Endodermal cell (in vitro differentiated cells): ENCODE measurements around the gene TNFSF18. TPM values are rescaled to one million over a fixed set of nuclear protein-coding genes. Genes with fewer than 3 reads are reported as not detected.

Source experiments
- DNase-seq: peaks from one replicate; pipeline ENCODE4 v3.0.0-alpha.2; 2017
- H3K27ac ChIP-seq: 2 replicates; pipeline ENCODE4 v1.5.1; 2013; ENCODE audit warnings: mild to moderate bottlenecking, low read depth, low read length, moderate library complexity
- H3K27me3 ChIP-seq: 2 replicates; pipeline ENCODE4 v1.6.1; 2013; ENCODE audit warnings: mild to moderate bottlenecking, low read length, moderate library complexity; ENCODE audit not compliant: insufficient read depth, control insufficient read depth, poor library complexity, severe bottlenecking
- H3K36me3 ChIP-seq: 2 replicates; pipeline ENCODE4 v1.7.0; 2013; ENCODE audit warnings: mild to moderate bottlenecking, low read length, moderate library complexity; ENCODE audit not compliant: control insufficient read depth, insufficient read depth
- H3K4me1 ChIP-seq: one replicate; pipeline ENCODE4 v1.7.0; 2013; ENCODE audit warnings: low read length; ENCODE audit not compliant: control insufficient read depth, insufficient read depth
- H3K4me3 ChIP-seq: 2 replicates; pipeline ENCODE4 v1.5.1; 2013; ENCODE audit warnings: mild to moderate bottlenecking, low read length, moderate library complexity
- H3K9ac ChIP-seq: 2 replicates; pipeline ENCODE4 v1.6.1; 2013; ENCODE audit warnings: mild to moderate bottlenecking, low read length, moderate library complexity; ENCODE audit not compliant: poor library complexity, severe bottlenecking; ENCODE audit errors: extremely low read depth
- H3K9me3 ChIP-seq: 2 replicates; pipeline ENCODE4 v1.6.1; 2013; ENCODE audit warnings: mild to moderate bottlenecking, low read length, moderate library complexity; ENCODE audit not compliant: control insufficient read depth
- H3K27ac Mint-ChIP-seq: 2 replicates; pipeline ENCODE4 v1.8.0; 2020; ENCODE audit warnings: mixed read lengths
- H3K27me3 Mint-ChIP-seq: 2 replicates; pipeline ENCODE4 v1.8.0; 2021; ENCODE audit warnings: mild to moderate bottlenecking, mixed read lengths; ENCODE audit not compliant: insufficient read depth
- H3K36me3 Mint-ChIP-seq: 2 replicates; pipeline ENCODE4 v1.8.0; 2020; ENCODE audit warnings: low read depth, mixed read lengths
- H3K4me1 Mint-ChIP-seq: 2 replicates; pipeline ENCODE4 v1.8.0; 2020; ENCODE audit warnings: mixed read lengths
- H3K4me3 Mint-ChIP-seq: 2 replicates; pipeline ENCODE4 v1.8.0; 2020; ENCODE audit warnings: mild to moderate bottlenecking, moderate library complexity, mixed read lengths
- H3K9me3 Mint-ChIP-seq: 2 replicates; pipeline ENCODE4 v1.8.0; 2020; ENCODE audit warnings: mild to moderate bottlenecking, mixed read lengths
- CTCF ChIP-seq: fragments of 200-600 bp; sonication (generic); conservative IDR thresholded peaks from 2 replicates; pipeline ENCODE4 v1.5.0; 2021; ENCODE audit warnings: antibody characterized with exemption, mild to moderate bottlenecking
- WGBS, 2 experiments: methylation state at CpG; one replicate each; pipeline versions ENCODE4 v1.1.5 to v1.1.7; 2013; ENCODE audit warnings: missing lambda C conversion rate in 2 of 2, mixed read lengths in 1 of 2; ENCODE audit not compliant: insufficient coverage in 1 of 2, insufficient read length in 1 of 2; 5-methylcytosine and 5-hydroxymethylcytosine counted together
- total RNA-seq, 2 donors: library from RNA; stranded (reverse); fragmentation: NEBNext Ultra II Directional in 1 of 2; extraction: Animal tissue kit (Norgen Biotek cat#: 25700) in 1 of 2; gene quantifications; 2 replicates in 1 of 2; 3 replicates in 1 of 2; pipeline ENCODE4 v1.2.1, GENCODE V29; 2021

TNFSF18 gene
- total RNA-seq, 2 donors from 2014 or later = not detected

GRCh38 chr1:173023343-173023742 is 27.4 kb downstream of the TNFSF18 start:
- Histone ChIP-seq H3K27ac (no peak overlapping the region), H3K4me3 (no peak overlapping the region), H3K9me3 (peaks cover 23% of the 10 kb centered on the region), H3K9ac (no peak overlapping the region), H3K36me3 (no peaks in the 10 kb centered on the region), H3K27me3 (no peaks in the 10 kb centered on the region), H3K4me1 (no peaks in the 10 kb centered on the region)
- Mint-ChIP-seq H3K27ac (no peak overlapping the region), H3K4me3 (no peak overlapping the region), H3K9me3 (peaks cover 16% of the 10 kb centered on the region), H3K4me1 (no peaks in the 10 kb centered on the region), H3K27me3 (no peaks in the 10 kb centered on the region), H3K36me3 (no peaks in the 10 kb centered on the region)
- WGBS, 2 experiments = 90 to 100% methylated on average over 2 to 3 of the region's 3 CpGs
- TF ChIP-seq CTCF = no peak
- DNase-seq = no peak

- TF ChIP-seq CTCF = no peak
- Histone ChIP-seq H3K9ac (no peak overlapping the region), H3K27ac (no peak overlapping the region), H3K36me3 (no peaks in the 10 kb centered on the region), H3K4me1 (no peaks in the 10 kb centered on the region), H3K4me3 (no peak overlapping the region), H3K9me3 (peaks cover 8% of the 10 kb centered on the region), H3K27me3 (no peaks in the 10 kb centered on the region)
- no peaks in the 10 kb centered on the region for H3K27me3 Mint-ChIP-seq
- 95 to 96% methylated on average over 4 to 5 of the region's 5 CpGs for WGBS, 2 experiments
- no peak overlapping the region for H3K4me3 Mint-ChIP-seq
- H3K9me3 Mint-ChIP-seq = peaks cover 6% of the 10 kb centered on the region
- H3K27ac Mint-ChIP-seq = no peak overlapping the region
- H3K4me1 Mint-ChIP-seq = no peaks in the 10 kb centered on the region
- no peaks in the 10 kb centered on the region for H3K36me3 Mint-ChIP-seq
- no peak for DNase-seq
These were observed 30.5 kb downstream of the TNFSF18 start for GRCh38 chr1:173020138-173020750.

- Histone ChIP-seq H3K27ac (no peak overlapping the region), H3K9me3 (no peaks in the 10 kb centered on the region), H3K4me1 (no peaks in the 10 kb centered on the region), H3K27me3 (no peaks in the 10 kb centered on the region), H3K36me3 (no peaks in the 10 kb centered on the region), H3K9ac (no peak overlapping the region), H3K4me3 (no peak overlapping the region)
- no peak for DNase-seq
- no peaks in the 10 kb centered on the region for H3K9me3 Mint-ChIP-seq
- no peak for TF ChIP-seq CTCF
- no peaks in the 10 kb centered on the region for H3K27me3 Mint-ChIP-seq
- no peak overlapping the region for H3K4me3 Mint-ChIP-seq
- WGBS, 2 experiments = 90% methylated on average over 4 of the region's 4 CpGs; no CpG with 5 or more reads in 1 of the 2 experiments
- H3K4me1 Mint-ChIP-seq = no peaks in the 10 kb centered on the region
- H3K27ac Mint-ChIP-seq = no peak overlapping the region
- H3K36me3 Mint-ChIP-seq = no peaks in the 10 kb centered on the region
These were observed 32.9 kb downstream of the TNFSF18 start for GRCh38 chr1:173017792-173018191.
